Tibial artery (tissue), 4 donors: ENCODE results near the gene ALDH1L1.

Source experiments
- DNase-seq, 2 donors: peaks; one replicate each; pipeline ENCODE4 v3.0.0-alpha.2; 2019
- H3K27ac ChIP-seq, 2 donors: fragments of 200-600 bp; sonication (generic) in 1 of 2; 1 replicate in 1 of 2; 2 replicates in 1 of 2; pipeline ENCODE4 v1.5.1; 2018 to 2019; ENCODE audit warnings: mild to moderate bottlenecking in 1 of 2
- H3K27me3 ChIP-seq, 2 donors: fragments of 200-600 bp; sonication (generic) in 1 of 2; one replicate each; pipeline versions ENCODE4 v1.5.1 to v1.6.0; 2016 to 2019
- H3K36me3 ChIP-seq, 3 donors: fragments of 200-600 bp; sonication (generic) in 2 of 3; one replicate each; pipeline ENCODE4 v1.5.1; 2016 to 2019; ENCODE audit warnings: mild to moderate bottlenecking in 2 of 3
- H3K4me1 ChIP-seq, 4 donors: fragments of 200-600 bp; sonication (generic) in 2 of 4; 1 replicate in 3 of 4; 2 replicates in 1 of 4; pipeline ENCODE4 v1.5.1; 2016 to 2019
- H3K4me3 ChIP-seq, 2 donors: fragments of 200-600 bp; sonication (generic) in 1 of 2; 1 replicate in 1 of 2; 2 replicates in 1 of 2; pipeline ENCODE4 v1.5.1; 2018 to 2019; ENCODE audit warnings: mild to moderate bottlenecking in 2 of 2
- H3K9me3 ChIP-seq, 3 donors: fragments of 200-600 bp; sonication (generic) in 1 of 3; one replicate each; pipeline ENCODE4 v1.5.1; 2016 to 2019
- CTCF ChIP-seq, 2 experiments: fragments of 200-600 bp in 1 of 2; fragments of 450-650 bp in 1 of 2; IDR thresholded peaks; one replicate each; pipeline ENCODE4 v1.5.1; 2017 to 2019; ENCODE audit warnings: antibody characterized with exemption in 2 of 2, mild to moderate bottlenecking in 1 of 2, moderate library complexity in 1 of 2
- intact Hi-C: fragments of 100-400 bp; cut with DNase I; formaldehyde crosslinking; loops from one replicate; pipeline ENCODE4 v1.15.0; 2023; ENCODE audit warnings: low total_unique reads

Gene ALDH1L1

GRCh38 chr3:126117212-126117611, 63.2 kb downstream of the ALDH1L1 start:
- DNase-seq: no peak
- H3K4me3 ChIP-seq: no peak overlapping the region
- H3K9me3 ChIP-seq: no peaks in the 10 kb centered on the region
- no peak overlapping the region for H3K27ac ChIP-seq
- intact Hi-C loops: no loop called here
- no peaks in the 10 kb centered on the region for H3K27me3 ChIP-seq
- peaks cover 0 to 12% (median 0%) of the 10 kb centered on the region in 3 donors for H3K36me3 ChIP-seq
- no peaks in the 10 kb centered on the region for H3K4me1 ChIP-seq
- no peak for TF ChIP-seq CTCF (IDR thresholded peaks at IDR 0.05)

- H3K27ac ChIP-seq: no peak overlapping the region
- peaks cover 0 to 8% (median 0%) of the 10 kb centered on the region in 3 donors for H3K36me3 ChIP-seq
- no peaks in the 10 kb centered on the region for H3K27me3 ChIP-seq
- H3K4me3 ChIP-seq: no peak overlapping the region
- TF ChIP-seq CTCF (IDR thresholded peaks at IDR 0.05): no peak
- intact Hi-C loops: no loop called here
- DNase-seq: peak; percentile 9 to 51
- no peaks in the 10 kb centered on the region for H3K4me1 ChIP-seq
- no peaks in the 10 kb centered on the region for H3K9me3 ChIP-seq
Observed at GRCh38 chr3:126116526-126116925, 63.9 kb downstream of the ALDH1L1 start.

GRCh38 chr3:126114443-126115386, 65.7 kb downstream of the ALDH1L1 start:
- Histone ChIP-seq H3K27ac (no peak overlapping the region), H3K27me3 (no peaks in the 10 kb centered on the region), H3K36me3 (peaks cover 0 to 16% (median 0%) of the 10 kb centered on the region in 3 donors), H3K9me3 (no peaks in the 10 kb centered on the region), H3K4me1 (no peaks in the 10 kb centered on the region), H3K4me3 (no peak overlapping the region)
- DNase-seq: peak; percentile 10 to 48
- intact Hi-C loops: no loop called here
- no peak for TF ChIP-seq CTCF (IDR thresholded peaks at IDR 0.05)

- Histone ChIP-seq H3K9me3 (no peaks in the 10 kb centered on the region), H3K36me3 (peaks cover 0 to 24% (median 0%) of the 10 kb centered on the region in 3 donors), H3K27me3 (no peaks in the 10 kb centered on the region), H3K27ac (no peak overlapping the region), H3K4me3 (no peak overlapping the region), H3K4me1 (no peaks in the 10 kb centered on the region)
- peak; percentile 16 to 37 for DNase-seq
- no peak for TF ChIP-seq CTCF (IDR thresholded peaks at IDR 0.05)
- intact Hi-C loops: no loop called here
Observed at GRCh38 chr3:126113733-126114442, 66.5 kb downstream of the ALDH1L1 start.

- Histone ChIP-seq H3K36me3 (peaks cover 0 to 30% (median 0%) of the 10 kb centered on the region in 3 donors), H3K27ac (no peak overlapping the region), H3K9me3 (no peaks in the 10 kb centered on the region), H3K4me1 (no peaks in the 10 kb centered on the region), H3K27me3 (no peaks in the 10 kb centered on the region), H3K4me3 (no peak overlapping the region)
- intact Hi-C loops: no loop called here
- DNase-seq: peak; percentile 13 to 51
- TF ChIP-seq CTCF (IDR thresholded peaks at IDR 0.05): no peak
Observed at GRCh38 chr3:126113238-126113555, 67.2 kb downstream of the ALDH1L1 start.
